GM18868 (cell line): Measurements from ENCODE around the gene ATP5F1C.
"Not testable (repeated sequence)": the region's sequence is repeated elsewhere in the genome, so short reads cannot be mapped to it uniquely, and the experiment has no call there.

Experiments
- ATAC-seq: cut with Tn5 transposase; IDR thresholded peaks from one replicate; pipeline ENCODE4 v1.9.1; 2021; ENCODE audit warnings: mild to moderate bottlenecking, moderate library complexity; ENCODE audit not compliant: unreplicated experiment

ATP5F1C gene

GRCh38 chr10:7787857-7788638 is at the start of gene ATP5F1C, which contains the start of gene KIN:
ATP5F1C (plus strand) TSS chr10:7788177; CDS start chr10:7788208, 31 bp downstream.
KIN (minus strand) TSS chr10:7787993; CDS start chr10:7787933, 60 bp downstream.
- ATAC-seq: peak; percentile 93

GRCh38 chr10:7738536-7739407 is 49.2 kb upstream of the ATP5F1C start:
- ATAC-seq: no peak

- no peak for ATAC-seq
Observed at GRCh38 chr10:7744307-7744706, 43.7 kb upstream of the ATP5F1C start.

GRCh38 chr10:7748637-7749036 is 39.3 kb upstream of the ATP5F1C start:
- not testable (repeated sequence) for ATAC-seq

- no peak for ATAC-seq
Observed at GRCh38 chr10:7750222-7750621, 37.8 kb upstream of the ATP5F1C start.

GRCh38 chr10:7752251-7752650 is 35.7 kb upstream of the ATP5F1C start:
- ATAC-seq: no peak

- no peak for ATAC-seq
Observed at GRCh38 chr10:7755103-7755502, 32.9 kb upstream of the ATP5F1C start.

GRCh38 chr10:7756360-7756992 is 31.5 kb upstream of the ATP5F1C start:
- peak; percentile 79 for ATAC-seq

- ATAC-seq: no peak
Observed at GRCh38 chr10:7763929-7764328, 24.0 kb upstream of the ATP5F1C start.

- ATAC-seq: no peak
Observed at GRCh38 chr10:7766241-7766640, 21.7 kb upstream of the ATP5F1C start.

- no peak for ATAC-seq
Observed at GRCh38 chr10:7767209-7767608, 20.8 kb upstream of the ATP5F1C start.

- ATAC-seq: no peak
Observed at GRCh38 chr10:7768417-7768816, 19.6 kb upstream of the ATP5F1C start.

GRCh38 chr10:7773845-7774801 is 13.9 kb upstream of the ATP5F1C start:
- no peak for ATAC-seq

GRCh38 chr10:7776777-7777176 is 11.2 kb upstream of the ATP5F1C start:
- ATAC-seq: no peak

- ATAC-seq: not testable (repeated sequence)
Observed at GRCh38 chr10:7782194-7782593, 5.8 kb upstream of the ATP5F1C start.

GRCh38 chr10:7786430-7786829 is 1.5 kb upstream of the ATP5F1C start:
- no peak for ATAC-seq

GRCh38 chr10:7787150-7787856 is 674 bp upstream of the ATP5F1C start:
- ATAC-seq: peak; percentile 4

- peak; percentile 15 for ATAC-seq
Observed at GRCh38 chr10:7788639-7789286, 786 bp downstream of the ATP5F1C start.

- ATAC-seq: no peak
Observed at GRCh38 chr10:7789390-7789789, 1.4 kb downstream of the ATP5F1C start.
